Activated T-cell treated with anti-CD3 and anti-CD28 coated beads, Interleukin-2, amount 50 U/mL, for 48 hours (primary cell): Measurements from ENCODE around the gene OR52N4.
"Not testable (repeated sequence)": the region's sequence is repeated elsewhere in the genome, so short reads cannot be mapped to it uniquely, and the experiment has no call there.

ENCODE experiments used
- DNase-seq, 2 experiments: peaks; one replicate each; pipeline ENCODE4 v3.0.0-alpha.2; 2020

The OR52N4 gene

GRCh38 chr11:5753943-5754342 is at the start of gene OR52N4:
TSS of gene OR52N4 (plus strand) at chr11:5754243. CDS start at chr11:5754741, 498 bp downstream.
- no peak for DNase-seq

DNA sequence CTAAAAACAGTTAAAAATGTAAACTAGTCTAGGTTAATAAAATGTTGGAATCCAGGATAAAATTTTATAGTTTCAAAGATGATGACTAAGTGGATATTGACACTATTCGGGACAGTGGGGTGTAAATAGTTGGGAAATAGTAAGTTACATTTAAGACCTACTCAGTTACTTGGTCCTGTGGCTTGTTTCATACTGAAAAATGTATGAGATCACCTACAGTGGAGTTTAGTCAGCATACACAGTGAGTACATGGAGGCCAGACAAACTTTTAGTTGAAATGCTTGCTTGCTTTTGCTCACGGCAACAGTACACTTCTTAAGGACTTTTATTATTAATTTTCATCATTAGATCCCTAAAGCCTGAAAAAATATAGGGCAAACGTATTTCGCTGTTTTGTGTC is 48.4 kb upstream of the OR52N4 start:
- DNase-seq = no peak

- DNase-seq = no peak
Observed at GRCh38 chr11:5712507-5712906, 41.5 kb upstream of the OR52N4 start.

DNA sequence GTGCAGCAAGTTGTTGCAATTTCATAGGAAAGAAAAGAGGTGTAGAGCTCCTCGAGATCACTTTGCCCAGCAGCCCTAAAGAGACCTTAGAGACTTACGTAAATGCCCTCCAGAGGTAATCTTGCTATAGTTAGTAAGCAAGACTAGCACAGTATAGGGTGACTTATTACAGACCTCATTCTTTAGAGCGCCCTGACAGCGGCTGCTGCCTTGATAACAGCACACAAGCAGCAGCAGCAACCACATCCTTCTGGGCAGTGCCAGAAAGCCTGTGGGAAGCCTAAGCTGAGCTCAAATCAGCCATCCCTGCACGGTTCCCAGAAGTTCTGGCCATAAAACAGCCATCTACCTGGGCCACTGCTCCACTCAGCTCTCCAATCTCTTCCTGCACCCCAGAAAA is 40.3 kb upstream of the OR52N4 start:
- no peak for DNase-seq

DNA sequence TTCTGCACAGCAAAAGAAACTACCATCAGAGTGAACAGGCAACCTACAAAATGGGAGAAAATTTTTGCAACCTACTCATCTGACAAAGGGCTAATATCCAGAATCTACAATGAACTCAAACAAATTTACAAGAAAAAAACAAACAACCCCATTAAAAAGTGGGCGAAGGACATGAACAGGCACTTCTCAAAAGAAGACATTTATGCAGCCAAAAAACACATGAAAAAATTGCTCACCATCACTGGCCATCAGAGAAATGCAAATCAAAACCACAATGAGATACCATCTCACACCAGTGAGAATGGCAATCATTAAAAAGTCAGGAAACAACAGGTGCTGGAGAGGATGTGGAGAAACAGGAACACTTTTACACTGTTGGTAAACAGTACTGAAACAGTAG is 37.5 kb upstream of the OR52N4 start:
- not testable (repeated sequence) for DNase-seq

DNA sequence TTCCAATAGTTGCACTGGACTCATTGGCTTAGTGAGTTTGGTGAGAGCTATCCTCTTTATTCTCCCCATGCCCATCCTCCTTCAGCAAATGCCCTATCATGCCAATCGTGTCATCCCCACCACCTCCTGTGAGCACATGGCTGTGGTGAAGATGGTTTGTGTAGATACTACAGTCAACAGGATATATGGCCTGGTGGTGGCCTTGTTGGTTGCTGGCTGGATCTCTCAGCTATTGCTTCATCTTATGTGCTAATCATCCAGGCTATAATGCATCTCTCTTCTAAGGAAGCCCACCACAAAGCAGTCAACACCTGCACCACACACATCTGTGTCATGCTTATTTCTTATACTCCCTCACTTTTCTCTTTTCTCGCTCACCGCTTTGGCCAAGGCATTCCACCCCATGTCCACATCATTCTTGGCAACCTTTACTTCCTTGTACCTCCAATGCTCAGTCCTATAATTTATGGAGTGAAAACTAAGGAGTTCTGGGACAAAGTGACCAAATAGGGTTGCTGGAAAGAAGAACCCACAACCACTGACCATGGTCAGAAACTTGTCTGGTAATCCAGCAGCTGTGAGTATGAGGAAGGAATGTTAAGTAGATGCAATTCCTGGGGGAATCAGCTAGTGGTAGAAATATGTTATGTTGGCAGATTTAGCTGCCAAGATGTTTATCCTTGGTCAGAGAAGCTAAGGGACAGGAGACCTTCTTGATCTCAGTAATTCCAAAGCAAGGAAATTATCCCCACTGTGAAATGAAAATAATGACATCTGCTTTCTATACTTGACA is 34.1 kb upstream of the OR52N4 start:
- no peak for DNase-seq

DNA sequence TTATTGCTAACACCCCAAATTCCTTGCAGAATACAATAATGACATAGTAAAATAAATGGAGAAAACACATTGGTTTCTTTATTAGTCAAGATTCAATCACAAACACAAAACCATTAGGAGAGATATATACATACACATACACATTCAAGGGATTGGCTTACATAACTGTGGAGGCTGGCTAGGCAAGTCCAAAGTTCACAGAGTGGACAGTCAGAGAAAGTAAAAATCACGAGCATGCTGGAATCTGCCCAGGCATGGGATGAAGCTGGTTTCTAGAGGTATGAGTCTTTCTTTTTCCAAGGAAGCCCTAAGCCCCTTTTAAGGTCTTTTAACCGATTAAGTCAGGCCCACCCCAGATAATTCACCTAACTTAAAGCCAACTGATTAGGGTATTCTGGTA is 31.4 kb upstream of the OR52N4 start:
- DNase-seq = no peak

GRCh38 chr11:5726351-5726750 is 27.7 kb upstream of the OR52N4 start:
- DNase-seq = no peak

- DNase-seq = no peak
Observed at GRCh38 chr11:5727691-5728090, 26.4 kb upstream of the OR52N4 start.

DNA sequence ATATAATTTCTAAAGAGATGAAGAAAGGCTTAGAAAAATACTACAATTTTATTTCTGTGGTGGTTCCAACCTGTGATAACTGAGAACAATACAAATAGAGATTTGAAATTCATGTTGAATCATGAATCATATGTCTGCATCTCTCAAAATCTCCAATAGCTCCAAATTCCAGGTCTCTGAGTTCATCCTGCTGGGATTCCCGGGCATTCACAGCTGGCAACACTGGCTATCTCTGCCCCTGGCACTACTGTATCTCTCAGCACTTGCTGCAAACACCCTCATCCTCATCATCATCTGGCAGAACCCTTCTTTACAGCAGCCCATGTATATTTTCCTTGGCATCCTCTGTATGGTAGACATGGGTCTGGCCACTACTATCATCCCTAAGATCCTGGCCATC is 17.6 kb upstream of the OR52N4 start, which contains the start of gene OR56B1:
Gene OR56B1 (plus strand): TSS at position 53 of the 400 bp plus-strand sequence. CDS start 69 bp downstream, at position 122.
- no peak for DNase-seq

DNA sequence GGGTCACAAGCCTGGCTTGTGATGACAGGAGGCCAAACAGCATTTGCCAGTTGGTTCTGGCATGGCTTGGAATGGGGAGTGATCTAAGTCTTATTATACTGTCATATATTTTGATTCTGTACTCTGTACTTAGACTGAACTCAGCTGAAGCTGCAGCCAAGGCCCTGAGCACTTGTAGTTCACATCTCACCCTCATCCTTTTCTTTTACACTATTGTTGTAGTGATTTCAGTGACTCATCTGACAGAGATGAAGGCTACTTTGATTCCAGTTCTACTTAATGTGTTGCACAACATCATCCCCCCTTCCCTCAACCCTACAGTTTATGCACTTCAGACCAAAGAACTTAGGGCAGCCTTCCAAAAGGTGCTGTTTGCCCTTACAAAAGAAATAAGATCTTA is 17.0 kb upstream of the OR52N4 start:
- DNase-seq = no peak

DNA sequence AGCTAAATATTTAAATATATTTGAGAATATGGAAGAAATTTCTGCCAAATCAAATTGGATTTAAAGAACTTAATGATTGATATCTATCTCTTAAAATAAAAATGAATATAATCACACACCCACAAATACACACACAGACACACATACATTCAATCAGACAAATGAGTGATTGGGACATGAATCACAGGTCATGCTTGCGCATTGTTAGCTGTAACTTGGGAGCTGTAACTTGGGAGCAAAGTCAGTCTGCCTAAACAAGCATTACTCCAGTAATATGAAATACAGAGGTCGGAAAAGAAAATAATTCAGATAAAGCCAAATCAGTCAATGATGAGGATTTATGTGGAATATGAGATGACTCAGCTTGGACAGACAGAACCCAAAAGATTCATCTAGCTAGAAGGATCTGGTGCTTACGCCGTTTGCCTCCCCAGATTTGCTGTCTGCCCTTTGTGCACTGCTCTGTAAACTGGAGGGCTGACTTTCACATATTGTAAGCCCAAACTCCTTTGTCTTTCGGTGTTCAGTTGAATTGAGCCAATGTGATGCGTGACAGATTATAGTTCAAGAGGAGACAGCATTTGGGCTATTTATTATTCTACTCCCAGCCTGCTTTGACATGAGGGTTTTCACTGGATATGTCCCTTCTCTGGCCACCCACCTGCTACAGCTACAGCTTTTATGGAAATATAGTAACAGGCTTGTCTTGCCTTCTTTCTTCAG is 16.2 kb upstream of the OR52N4 start:
- no peak for DNase-seq

- no peak for DNase-seq
Observed at GRCh38 chr11:5738431-5738830, 15.6 kb upstream of the OR52N4 start.

GRCh38 chr11:5746614-5747013 is 7.4 kb upstream of the OR52N4 start:
- no peak for DNase-seq

- no peak for DNase-seq
Observed at GRCh38 chr11:5749836-5750235, 4.2 kb upstream of the OR52N4 start.

DNA sequence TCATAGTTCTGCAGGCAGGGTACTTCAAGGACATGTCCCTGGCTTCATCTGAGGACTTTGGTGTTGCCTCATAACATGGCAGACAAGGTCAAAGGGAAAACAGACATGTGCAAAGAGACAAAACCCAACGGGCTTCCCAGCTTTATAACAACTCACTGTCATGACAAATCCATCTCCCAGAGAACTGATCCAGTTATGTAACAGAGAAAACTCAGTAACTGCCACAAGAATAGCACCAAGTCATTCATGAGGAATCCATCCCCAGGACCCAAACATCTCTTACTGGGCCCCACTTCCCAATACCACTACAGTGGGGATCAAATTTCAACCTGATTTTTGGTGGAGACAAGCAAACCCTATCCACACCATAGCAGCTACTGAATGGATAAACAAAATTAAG is 13.0 kb downstream of the OR52N4 start:
- DNase-seq = no peak

- no peak for DNase-seq
Observed at GRCh38 chr11:5783255-5783654, 29.2 kb downstream of the OR52N4 start, which contains the start of gene OR52N5. TSS of gene OR52N5 (minus strand) at chr11:5783355. CDS start at chr11:5778634, 4,721 bp downstream.

DNA sequence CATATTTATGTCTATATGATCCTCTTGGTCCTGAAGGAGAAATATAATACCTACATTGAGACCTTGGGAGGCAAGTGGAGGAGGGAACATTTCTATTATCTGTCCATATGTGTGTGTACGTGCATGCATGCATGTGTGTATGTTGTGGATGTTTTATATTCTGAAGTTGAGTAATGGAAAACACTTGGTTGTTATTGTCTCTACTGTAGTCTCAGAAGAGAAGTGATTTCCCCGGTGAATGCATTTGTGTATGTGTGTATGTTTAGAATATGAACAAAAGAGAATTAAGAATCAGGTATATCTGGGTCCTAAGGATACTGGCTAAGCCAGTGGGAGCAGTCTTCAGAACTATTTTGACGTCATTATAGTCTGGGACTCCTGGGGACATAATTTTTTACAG is 37.1 kb downstream of the OR52N4 start, which contains the start of gene OR52N1:
Gene OR52N1 (minus strand): TSS at position 101 of the 400 bp plus-strand sequence. CDS start 2,449 bp downstream, outside the sequence.
- DNase-seq = no peak

DNA sequence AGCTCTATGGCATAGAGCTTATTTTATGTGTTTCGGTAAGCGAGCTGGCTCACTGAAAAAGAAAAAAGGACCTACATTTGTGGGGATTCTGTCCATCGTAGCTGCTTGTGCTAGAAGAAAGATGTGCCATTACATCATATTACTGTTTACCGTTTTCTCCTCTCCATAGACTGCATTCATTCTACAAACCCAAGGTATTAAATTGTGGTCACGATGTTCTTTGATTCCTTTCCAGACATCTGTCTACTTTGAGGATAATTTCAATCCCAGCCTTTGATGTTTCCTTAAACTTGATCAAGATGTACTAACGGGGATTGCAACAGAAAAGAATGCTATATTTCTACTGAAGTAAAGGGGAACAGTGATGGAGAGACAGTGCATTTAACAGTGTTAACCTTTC is 42.5 kb downstream of the OR52N4 start:
- DNase-seq = no peak

DNA sequence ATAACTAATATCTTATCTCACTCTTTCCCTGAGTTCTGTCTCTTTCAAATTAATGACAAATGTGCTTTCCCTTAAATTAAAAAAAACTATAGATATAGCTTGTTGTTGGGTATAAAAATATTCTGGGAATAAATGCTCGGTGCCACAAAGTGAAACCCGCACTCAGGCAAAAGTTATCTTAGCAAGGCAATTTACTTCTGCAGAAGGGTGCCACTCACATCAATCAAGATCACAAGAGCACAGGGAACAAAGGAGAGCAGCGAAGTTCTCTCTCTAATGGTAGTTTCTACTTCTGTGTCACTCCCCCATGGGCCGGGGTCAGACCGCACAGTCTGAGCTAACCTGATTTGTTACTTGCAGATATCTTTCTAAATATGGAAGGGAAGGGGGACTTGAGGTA is 49.9 kb downstream of the OR52N4 start:
- no peak for DNase-seq
